IPS-18c (cell line): Measurements from ENCODE around the gene CCNB3.

Source experiments
- H3K4me3 ChIP-seq: 2 replicates; pipeline ENCODE4 v1.7.0; 2013; ENCODE audit warnings: low read depth, mild to moderate bottlenecking, low read length, moderate library complexity; ENCODE audit not compliant: insufficient read depth
- H3K9me3 ChIP-seq: one replicate; pipeline ENCODE4 v1.6.1; 2013; ENCODE audit warnings: mild to moderate bottlenecking, low read length, moderate library complexity; ENCODE audit not compliant: control insufficient read depth, insufficient read depth

CCNB3 gene, protein sequence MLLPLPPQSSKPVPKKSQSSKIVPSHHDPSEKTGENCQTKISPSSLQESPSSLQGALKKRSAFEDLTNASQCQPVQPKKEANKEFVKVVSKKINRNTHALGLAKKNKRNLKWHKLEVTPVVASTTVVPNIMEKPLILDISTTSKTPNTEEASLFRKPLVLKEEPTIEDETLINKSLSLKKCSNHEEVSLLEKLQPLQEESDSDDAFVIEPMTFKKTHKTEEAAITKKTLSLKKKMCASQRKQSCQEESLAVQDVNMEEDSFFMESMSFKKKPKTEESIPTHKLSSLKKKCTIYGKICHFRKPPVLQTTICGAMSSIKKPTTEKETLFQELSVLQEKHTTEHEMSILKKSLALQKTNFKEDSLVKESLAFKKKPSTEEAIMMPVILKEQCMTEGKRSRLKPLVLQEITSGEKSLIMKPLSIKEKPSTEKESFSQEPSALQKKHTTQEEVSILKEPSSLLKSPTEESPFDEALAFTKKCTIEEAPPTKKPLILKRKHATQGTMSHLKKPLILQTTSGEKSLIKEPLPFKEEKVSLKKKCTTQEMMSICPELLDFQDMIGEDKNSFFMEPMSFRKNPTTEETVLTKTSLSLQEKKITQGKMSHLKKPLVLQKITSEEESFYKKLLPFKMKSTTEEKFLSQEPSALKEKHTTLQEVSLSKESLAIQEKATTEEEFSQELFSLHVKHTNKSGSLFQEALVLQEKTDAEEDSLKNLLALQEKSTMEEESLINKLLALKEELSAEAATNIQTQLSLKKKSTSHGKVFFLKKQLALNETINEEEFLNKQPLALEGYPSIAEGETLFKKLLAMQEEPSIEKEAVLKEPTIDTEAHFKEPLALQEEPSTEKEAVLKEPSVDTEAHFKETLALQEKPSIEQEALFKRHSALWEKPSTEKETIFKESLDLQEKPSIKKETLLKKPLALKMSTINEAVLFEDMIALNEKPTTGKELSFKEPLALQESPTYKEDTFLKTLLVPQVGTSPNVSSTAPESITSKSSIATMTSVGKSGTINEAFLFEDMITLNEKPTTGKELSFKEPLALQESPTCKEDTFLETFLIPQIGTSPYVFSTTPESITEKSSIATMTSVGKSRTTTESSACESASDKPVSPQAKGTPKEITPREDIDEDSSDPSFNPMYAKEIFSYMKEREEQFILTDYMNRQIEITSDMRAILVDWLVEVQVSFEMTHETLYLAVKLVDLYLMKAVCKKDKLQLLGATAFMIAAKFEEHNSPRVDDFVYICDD (N-terminal part only)

DNA sequence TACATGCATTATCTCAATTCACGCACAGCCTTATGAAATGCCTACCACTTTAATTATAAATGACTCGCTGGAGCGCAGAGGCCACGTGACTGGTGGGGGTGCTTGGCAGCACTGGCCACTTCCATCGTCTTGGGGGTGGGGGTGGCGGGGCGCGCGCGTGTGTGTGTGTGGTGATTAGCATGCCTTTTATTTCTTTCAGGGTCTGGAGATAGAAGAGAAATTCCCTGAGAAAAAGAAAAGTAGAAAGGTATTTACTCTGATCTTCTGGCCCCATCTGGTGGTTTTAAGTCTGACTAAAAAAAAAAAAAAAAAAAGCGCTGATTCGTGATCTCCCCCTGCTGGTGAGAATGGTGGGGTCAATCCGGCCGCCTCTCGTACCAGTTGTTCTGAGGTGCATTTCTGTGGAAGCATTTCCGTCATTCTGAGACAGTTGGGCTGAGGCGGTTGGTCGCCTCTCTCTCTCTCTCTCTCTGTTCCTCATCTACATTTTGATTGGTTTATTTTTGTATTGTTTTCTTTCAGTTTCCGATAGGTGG lies at the start of gene CCNB3:
Gene CCNB3 (plus strand): TSS at position 402 of the 536 bp plus-strand sequence. CDS start 80,399 bp downstream, outside the sequence.
- H3K4me3 ChIP-seq: no peak within 1 kb of the TSS
- H3K9me3 ChIP-seq: no peaks in the 10 kb centered on the region

DNA sequence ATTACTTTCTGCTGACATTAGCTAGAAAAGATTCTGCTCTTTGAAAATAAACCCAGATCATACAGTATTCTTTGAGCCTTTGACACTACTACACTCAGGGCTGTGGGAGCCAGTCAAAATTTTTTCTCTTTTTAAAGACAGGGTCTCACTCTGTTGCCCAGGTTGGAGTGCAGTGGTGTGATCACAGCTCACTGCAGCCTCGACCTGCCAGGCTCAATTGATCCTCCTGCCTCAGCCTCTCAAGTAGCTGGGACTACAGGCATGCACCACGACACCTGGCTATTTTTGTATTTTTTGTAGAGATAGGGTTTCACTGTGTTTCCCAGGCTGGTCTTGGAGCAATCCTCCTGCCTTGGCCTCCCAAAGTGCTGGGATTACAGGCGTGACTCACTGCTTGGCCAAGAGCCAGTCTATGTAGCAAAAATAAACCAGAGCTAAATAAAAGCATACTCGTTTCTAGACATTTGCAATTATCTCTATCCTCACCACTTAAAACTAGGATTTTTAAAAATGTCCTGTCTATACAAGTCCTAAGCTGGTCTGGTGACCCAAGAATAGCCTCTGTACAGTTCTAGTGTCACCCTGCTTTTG lies 46.9 kb upstream of the CCNB3 start:
- no peak overlapping the region for H3K4me3 ChIP-seq
- peaks cover 13% of the 10 kb centered on the region for H3K9me3 ChIP-seq

- H3K4me3 ChIP-seq: no peak overlapping the region
- H3K9me3 ChIP-seq: peaks cover 7% of the 10 kb centered on the region
Observed at GRCh38 chrX:50158593-50158992, 46.0 kb upstream of the CCNB3 start.

- peaks cover 7% of the 10 kb centered on the region for H3K9me3 ChIP-seq
- H3K4me3 ChIP-seq: no peak overlapping the region
Observed at GRCh38 chrX:50161127-50161526, 43.4 kb upstream of the CCNB3 start.

GRCh38 chrX:50165727-50166126 lies 38.8 kb upstream of the CCNB3 start:
- Histone ChIP-seq H3K9me3 (no peaks in the 10 kb centered on the region), H3K4me3 (no peak overlapping the region)

- no peaks in the 10 kb centered on the region for H3K9me3 ChIP-seq
- no peak overlapping the region for H3K4me3 ChIP-seq
Observed at GRCh38 chrX:50167366-50167765, 37.2 kb upstream of the CCNB3 start.

- Histone ChIP-seq H3K9me3 (no peaks in the 10 kb centered on the region), H3K4me3 (no peak overlapping the region)
Observed at GRCh38 chrX:50168241-50168687, 36.3 kb upstream of the CCNB3 start.

DNA sequence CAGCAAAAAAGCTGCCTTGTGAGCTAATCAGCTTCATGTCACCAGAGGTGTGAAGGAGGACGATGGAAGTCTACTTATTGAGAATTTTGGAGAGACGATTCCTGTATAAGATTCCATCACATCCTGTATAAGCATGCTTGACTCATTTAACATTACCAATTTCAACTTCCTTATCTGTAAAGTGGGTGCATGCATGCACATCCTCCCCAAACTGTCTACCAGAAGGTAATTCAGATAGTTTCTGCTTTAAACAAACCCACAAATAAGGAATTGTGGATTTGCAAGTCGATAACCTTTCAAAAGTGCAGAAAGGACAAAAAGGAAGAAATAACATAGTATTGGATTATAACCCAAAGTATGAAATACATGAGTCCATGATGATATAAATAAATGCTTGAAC lies 34.8 kb upstream of the CCNB3 start:
- Histone ChIP-seq H3K9me3 (no peaks in the 10 kb centered on the region), H3K4me3 (no peak overlapping the region)

- Histone ChIP-seq H3K9me3 (no peaks in the 10 kb centered on the region), H3K4me3 (no peak overlapping the region)
Observed at GRCh38 chrX:50180073-50180940, 24.3 kb upstream of the CCNB3 start.

- Histone ChIP-seq H3K9me3 (no peaks in the 10 kb centered on the region), H3K4me3 (no peak overlapping the region)
Observed at GRCh38 chrX:50183891-50184290, 20.7 kb upstream of the CCNB3 start.

DNA sequence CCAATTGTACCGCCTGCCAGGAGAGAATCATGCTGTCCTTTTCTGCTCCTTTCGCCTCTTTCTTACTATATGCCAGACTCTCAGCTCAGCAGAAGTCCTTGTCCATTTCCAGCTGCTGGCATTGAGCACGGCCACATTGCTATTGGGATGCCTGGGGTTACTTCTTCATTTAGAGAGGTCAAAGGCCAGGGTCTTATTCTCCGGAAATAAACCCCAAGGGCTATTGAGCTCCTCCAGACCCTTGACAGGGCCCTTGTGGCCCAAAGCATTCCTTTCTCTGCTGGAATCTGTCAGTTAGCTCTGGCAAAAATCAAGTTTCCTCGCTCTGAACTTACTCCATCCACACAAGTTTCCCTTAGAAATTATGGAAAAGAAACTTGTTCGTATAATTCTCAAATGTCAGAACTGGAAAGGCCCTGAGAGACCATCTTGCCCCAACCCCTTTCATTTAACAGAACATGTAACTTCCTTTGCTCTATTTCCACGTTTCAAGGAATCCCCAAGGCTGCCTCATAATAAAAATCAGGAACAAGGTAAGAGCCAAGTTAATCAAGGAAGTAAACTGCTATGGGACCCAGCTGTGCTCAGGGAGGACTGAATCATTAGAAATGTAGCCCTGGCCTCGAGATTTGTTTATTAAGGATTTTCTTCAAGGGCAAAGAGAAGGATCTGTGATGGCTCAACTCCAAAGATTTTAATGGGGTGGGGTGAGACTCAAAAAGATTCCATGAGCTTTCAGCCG lies 15.5 kb upstream of the CCNB3 start:
- H3K9me3 ChIP-seq: no peaks in the 10 kb centered on the region
- H3K4me3 ChIP-seq: no peak overlapping the region

DNA sequence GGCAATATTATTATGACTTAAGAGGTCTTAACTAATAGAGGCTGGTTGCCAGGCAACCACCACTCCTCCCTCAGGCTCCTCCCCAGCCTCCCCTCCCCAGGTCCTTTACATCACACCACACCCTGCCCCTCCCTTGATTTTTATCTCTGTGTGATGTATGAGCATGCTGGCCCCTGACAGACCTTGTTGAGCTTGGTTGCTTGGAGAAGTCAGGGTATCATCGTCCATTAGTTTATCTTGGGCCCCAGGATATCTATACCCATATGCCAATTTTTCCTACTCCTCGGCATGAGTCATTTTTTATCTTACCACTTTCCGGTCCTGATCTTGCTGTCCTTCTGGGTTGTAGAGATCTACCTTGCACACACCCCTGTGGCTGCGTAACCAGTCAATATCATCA lies 6.2 kb upstream of the CCNB3 start:
- no peaks in the 10 kb centered on the region for H3K9me3 ChIP-seq

GRCh38 chrX:50200907-50201306 lies 3.7 kb upstream of the CCNB3 start, which contains the start of gene AKAP4:
TSS of gene AKAP4 (minus strand) at chrX:50201007. CDS start at chrX:50200889, 118 bp downstream.
- Histone ChIP-seq H3K9me3 (no peaks in the 10 kb centered on the region), H3K4me3 (no peak within 1 kb of the TSS)

More for the DNA sequence above, 6.2 kb upstream of the CCNB3 start:
- H3K4me3 ChIP-seq: no peak overlapping the region

- no peak overlapping the region for H3K4me3 ChIP-seq
- no peaks in the 10 kb centered on the region for H3K9me3 ChIP-seq
Observed at GRCh38 chrX:50202539-50202938, 2.0 kb upstream of the CCNB3 start.

DNA sequence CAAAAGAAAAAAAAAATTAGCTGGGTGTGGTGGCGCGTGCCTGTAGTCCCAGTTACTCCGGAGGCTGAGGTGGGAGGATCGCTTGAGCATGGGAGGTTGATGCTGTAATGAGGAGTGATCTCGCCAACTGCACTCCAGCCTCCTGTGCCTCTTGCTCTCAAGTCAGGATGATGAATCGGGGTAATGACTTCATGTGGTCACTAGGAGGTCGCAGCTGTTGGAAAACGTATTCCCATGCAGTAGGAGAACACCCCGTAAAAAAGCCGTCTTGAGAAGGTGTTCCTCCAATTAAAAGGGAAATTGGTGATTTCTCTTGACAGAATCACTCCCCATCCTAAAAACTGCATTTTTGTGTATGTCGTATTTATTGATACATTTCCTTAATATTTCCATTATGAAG lies 2.2 kb downstream of the CCNB3 start:
- Histone ChIP-seq H3K9me3 (no peaks in the 10 kb centered on the region), H3K4me3 (no peak overlapping the region)
